Mesothelial cell of epicardium (in vitro differentiated cells): Measurements from ENCODE around the gene SYTL2. TPM values are rescaled to one million over a fixed set of nuclear protein-coding genes. Genes with fewer than 3 reads are reported as not detected.
A peak's percentile ranks its signal among the peaks of the same experiment; 100 is the strongest.
"Not testable (repeated sequence)": the region's sequence is repeated elsewhere in the genome, so short reads cannot be mapped to it uniquely, and the experiment has no call there.

Source experiments
- DNase-seq, 2 experiments: peaks; one replicate each; pipeline ENCODE4 v3.0.0; 2021; ENCODE audit warnings: low spot score in 2 of 2; ENCODE audit not compliant: unreplicated experiment in 2 of 2
- H3K27ac Mint-ChIP-seq: 2 replicates; pipeline ENCODE4 v1.8.0; 2021; ENCODE audit warnings: mixed read lengths
- H3K27me3 Mint-ChIP-seq: 2 replicates; pipeline ENCODE4 v1.8.0; 2021; ENCODE audit warnings: low read depth, mixed read lengths
- H3K36me3 Mint-ChIP-seq: 2 replicates; pipeline ENCODE4 v1.8.0; 2021; ENCODE audit warnings: mixed read lengths
- H3K4me1 Mint-ChIP-seq: 2 replicates; pipeline ENCODE4 v1.8.0; 2021; ENCODE audit warnings: mixed read lengths
- H3K4me3 Mint-ChIP-seq: 2 replicates; pipeline ENCODE4 v1.8.0; 2021; ENCODE audit warnings: mild to moderate bottlenecking, moderate library complexity, mixed read lengths
- H3K9me3 Mint-ChIP-seq: 2 replicates; pipeline ENCODE4 v1.8.0; 2021; ENCODE audit warnings: mixed read lengths
- total RNA-seq: library from RNA; stranded (reverse); gene quantifications from 3 replicates; pipeline ENCODE4 v1.2.1, GENCODE V29; 2021
- TF ChIP-seq, protein P1 (sequence below): fragments of 200-600 bp; sonication (generic); IDR thresholded peaks from one replicate; pipeline ENCODE4 v1.5.0; 2021; ENCODE audit warnings: antibody characterized with exemption; ENCODE audit not compliant: unreplicated experiment

Gene SYTL2
- total RNA-seq, 1 donor from 2014 or later, result 9.9 TPM

DNA sequence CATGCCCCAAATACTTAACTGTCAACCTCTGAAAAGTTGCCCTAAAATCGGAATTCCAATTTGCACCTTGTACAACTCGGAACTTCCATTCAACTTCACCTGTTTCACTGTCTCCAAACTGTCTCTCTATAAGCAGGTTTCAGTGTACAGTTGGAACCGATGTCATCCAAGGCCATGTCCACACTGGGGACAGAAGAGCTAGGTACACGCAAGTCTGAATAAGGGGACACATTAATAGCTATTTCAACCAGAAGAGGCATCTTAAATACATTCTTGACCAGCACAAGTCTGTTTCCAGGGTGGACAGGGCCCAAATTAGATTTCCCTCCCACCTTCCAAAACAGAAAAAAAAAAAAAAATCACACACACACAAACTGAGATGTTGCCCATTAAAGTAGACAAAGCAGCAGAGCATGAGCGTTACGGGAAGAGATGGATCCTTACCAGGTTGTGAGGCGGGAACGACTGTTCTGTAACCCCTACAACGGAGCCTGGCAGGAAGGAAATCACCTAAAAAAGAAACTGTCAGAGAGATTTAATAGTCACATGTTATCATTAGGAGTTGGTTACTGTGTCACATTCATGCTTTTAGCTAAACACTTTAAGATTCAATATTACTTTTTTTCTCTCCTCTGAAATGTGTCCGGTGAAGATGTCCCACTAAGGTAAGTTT is 147.7 kb downstream of the SYTL2 start:
- TF ChIP-seq, protein P1, sequence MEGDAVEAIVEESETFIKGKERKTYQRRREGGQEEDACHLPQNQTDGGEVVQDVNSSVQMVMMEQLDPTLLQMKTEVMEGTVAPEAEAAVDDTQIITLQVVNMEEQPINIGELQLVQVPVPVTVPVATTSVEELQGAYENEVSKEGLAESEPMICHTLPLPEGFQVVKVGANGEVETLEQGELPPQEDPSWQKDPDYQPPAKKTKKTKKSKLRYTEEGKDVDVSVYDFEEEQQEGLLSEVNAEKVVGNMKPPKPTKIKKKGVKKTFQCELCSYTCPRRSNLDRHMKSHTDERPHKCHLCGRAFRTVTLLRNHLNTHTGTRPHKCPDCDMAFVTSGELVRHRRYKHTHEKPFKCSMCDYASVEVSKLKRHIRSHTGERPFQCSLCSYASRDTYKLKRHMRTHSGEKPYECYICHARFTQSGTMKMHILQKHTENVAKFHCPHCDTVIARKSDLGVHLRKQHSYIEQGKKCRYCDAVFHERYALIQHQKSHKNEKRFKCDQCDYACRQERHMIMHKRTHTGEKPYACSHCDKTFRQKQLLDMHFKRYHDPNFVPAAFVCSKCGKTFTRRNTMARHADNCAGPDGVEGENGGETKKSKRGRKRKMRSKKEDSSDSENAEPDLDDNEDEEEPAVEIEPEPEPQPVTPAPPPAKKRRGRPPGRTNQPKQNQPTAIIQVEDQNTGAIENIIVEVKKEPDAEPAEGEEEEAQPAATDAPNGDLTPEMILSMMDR, result no peak
- Mint-ChIP-seq H3K4me3 (peak overlapping the region; percentile 100), H3K9me3 (no peaks in the 10 kb centered on the region), H3K36me3 (peaks cover 20% of the 10 kb centered on the region), H3K27ac (peak overlapping the region; percentile 99), H3K4me1 (peaks cover 48% of the 10 kb centered on the region), H3K27me3 (no peaks in the 10 kb centered on the region)
- no peak for DNase-seq

DNA sequence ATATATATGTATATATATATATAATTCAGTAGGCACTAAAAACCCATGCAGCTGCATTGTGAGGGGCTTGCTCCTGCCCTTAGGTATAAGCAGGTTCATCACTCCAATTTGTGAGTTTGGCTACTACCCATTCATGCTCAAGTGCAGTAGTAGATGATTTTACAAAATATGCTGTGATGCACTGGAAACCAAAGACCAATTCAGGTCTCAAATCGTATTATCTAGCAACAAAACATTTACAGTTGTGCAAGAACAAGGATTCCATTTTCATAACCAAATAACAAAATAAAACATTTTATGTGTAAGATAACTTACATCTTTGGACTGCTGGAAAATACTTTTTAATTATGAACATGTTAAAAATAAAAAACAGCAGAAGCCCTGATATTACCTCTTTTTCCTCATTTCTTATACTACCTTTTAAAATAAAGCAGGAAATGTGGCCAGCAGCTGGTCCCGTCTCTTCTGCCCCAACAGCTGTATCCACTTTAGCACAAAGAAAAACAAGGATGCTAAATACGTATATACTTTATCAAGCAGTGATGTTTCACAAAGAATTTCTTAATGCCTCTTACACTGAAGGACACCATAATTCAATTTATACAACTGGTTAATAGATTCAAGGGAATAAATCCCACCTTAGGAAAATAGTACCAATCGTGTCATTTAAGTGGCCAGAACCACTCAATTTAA is 148.8 kb downstream of the SYTL2 start:
- Mint-ChIP-seq H3K9me3 (no peaks in the 10 kb centered on the region), H3K36me3 (peaks cover 22% of the 10 kb centered on the region), H3K27ac (peak overlapping the region; percentile 30), H3K4me3 (peak overlapping the region; percentile 100), H3K4me1 (peaks cover 49% of the 10 kb centered on the region), H3K27me3 (no peaks in the 10 kb centered on the region)
- no peak for DNase-seq
- TF ChIP-seq, protein P1, result no peak

DNA sequence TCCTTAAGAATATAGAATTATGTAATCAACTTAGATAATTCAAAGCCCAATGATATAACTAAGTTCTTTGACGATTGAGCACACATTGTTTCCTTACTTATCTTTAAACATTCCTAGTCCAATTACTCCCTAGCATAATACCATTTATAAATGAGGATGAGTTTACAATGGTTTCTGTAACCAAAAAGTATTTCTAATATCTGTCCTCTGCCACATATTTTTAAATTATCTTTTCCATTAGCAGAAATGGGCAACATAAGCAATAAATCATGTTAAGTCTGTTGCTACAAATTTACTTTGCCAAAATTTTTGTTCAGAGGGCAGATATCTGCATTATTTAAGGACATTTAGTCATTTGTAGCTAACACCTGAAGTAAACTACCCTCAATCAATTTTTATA is 152.8 kb downstream of the SYTL2 start:
- no peaks in the 10 kb centered on the region for H3K27me3 Mint-ChIP-seq
- peaks cover 42% of the 10 kb centered on the region for H3K4me1 Mint-ChIP-seq
- H3K4me3 Mint-ChIP-seq, result no peak overlapping the region
- H3K36me3 Mint-ChIP-seq, result peaks cover 30% of the 10 kb centered on the region
- DNase-seq, result no peak
- peak overlapping the region; percentile 50 for H3K27ac Mint-ChIP-seq
- TF ChIP-seq, protein P1, result no peak
- no peaks in the 10 kb centered on the region for H3K9me3 Mint-ChIP-seq

DNA sequence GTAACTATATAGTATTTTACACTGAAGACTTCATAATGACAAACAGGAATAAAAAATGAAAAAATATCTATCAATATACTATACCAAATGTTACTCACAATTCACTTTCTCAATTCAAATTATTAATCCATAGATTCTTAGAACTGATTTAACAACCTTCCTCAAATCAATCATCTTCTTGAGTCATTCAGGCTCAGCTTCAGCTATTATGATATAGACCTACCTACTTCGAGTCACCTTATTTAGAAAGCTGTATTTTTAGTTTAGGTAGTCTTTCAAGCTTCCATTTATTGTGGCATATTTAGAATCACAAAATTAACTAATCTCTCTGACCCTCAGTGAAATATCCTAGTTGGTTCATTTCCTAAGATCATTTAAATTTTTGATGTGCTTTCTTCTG is 154.2 kb downstream of the SYTL2 start:
- Mint-ChIP-seq H3K36me3 (peaks cover 27% of the 10 kb centered on the region), H3K9me3 (no peaks in the 10 kb centered on the region), H3K4me3 (no peak overlapping the region), H3K27me3 (no peaks in the 10 kb centered on the region), H3K4me1 (peaks cover 37% of the 10 kb centered on the region), H3K27ac (no peak overlapping the region)
- DNase-seq, result no peak
- TF ChIP-seq, protein P1, result no peak

DNA sequence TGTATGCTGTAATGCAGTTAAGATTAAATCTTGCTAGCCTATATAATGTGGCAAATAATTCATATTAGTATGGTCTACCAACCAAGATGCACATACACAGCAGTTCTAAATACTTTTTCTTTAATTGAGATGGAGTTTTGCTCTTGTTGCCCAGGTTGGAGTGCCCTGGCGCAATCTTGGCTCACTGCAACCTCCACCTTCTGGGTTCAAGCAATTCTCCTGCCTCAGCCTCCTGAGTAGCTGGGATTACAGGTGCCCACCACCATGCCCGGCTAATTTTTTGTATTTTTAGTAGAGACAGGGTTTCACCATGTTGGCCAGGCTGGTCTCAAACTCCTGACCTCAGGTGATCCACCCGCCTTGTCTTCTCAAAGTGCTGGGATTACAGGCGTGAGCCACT is 156.6 kb downstream of the SYTL2 start:
- not testable (repeated sequence) for H3K27ac Mint-ChIP-seq, H3K27me3 Mint-ChIP-seq, H3K4me3 Mint-ChIP-seq, DNase-seq, H3K9me3 Mint-ChIP-seq
- peaks cover 15% of the 10 kb centered on the region for H3K36me3 Mint-ChIP-seq
- H3K4me1 Mint-ChIP-seq, result peaks cover 21% of the 10 kb centered on the region

DNA sequence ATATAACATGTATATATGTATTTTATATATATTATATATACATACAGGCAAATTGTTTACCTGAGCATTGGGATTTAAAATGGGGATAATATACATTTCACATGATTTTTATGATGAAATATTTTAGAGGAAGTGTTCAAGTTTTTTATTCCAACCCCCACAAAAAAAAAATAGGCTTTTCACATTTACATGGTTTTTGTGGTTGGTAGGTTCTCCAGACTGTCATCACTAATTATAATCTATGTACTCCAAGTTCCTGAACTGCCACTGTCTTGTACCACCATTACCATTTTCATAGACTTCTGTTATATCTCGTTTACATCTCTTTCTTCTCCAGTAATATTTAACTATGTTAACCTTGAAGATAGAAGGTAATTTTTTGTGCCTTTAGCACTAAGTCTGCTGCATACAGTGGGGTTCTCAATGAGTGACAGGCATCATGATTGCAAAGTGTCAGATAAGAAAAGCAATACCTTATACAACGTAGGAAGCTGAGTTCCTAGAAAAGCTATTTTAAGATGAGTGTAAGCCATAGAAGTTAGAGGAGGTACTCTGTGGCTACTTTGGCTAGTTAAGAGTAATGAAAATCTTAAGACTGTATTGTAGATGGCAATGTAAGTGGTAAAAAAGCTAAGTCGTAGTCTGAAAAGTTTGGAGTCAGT is 158.0 kb downstream of the SYTL2 start:
- TF ChIP-seq, protein P1, result no peak
- H3K27ac Mint-ChIP-seq, result peak overlapping the region; percentile 10

More for the DNA sequence above, 158.0 kb downstream of the SYTL2 start:
- Mint-ChIP-seq H3K27me3 (no peaks in the 10 kb centered on the region), H3K36me3 (peaks cover 12% of the 10 kb centered on the region), H3K9me3 (no peaks in the 10 kb centered on the region), H3K4me3 (no peak overlapping the region), H3K4me1 (peaks cover 21% of the 10 kb centered on the region)
- no peak for DNase-seq
